VCaP (cell line): Measurements from ENCODE around the gene CALML4.

ENCODE experiments used
- H3K27ac ChIP-seq: fragments of 450-650 bp; 2 replicates; pipeline ENCODE4 v1.5.1; 2017
- TF ChIP-seq, protein P1 (sequence below): fragments of 450-650 bp; conservative IDR thresholded peaks from 2 replicates; pipeline ENCODE4 v1.5.1; 2017; ENCODE audit warnings: mild to moderate bottlenecking, moderate library complexity

The CALML4 gene

DNA sequence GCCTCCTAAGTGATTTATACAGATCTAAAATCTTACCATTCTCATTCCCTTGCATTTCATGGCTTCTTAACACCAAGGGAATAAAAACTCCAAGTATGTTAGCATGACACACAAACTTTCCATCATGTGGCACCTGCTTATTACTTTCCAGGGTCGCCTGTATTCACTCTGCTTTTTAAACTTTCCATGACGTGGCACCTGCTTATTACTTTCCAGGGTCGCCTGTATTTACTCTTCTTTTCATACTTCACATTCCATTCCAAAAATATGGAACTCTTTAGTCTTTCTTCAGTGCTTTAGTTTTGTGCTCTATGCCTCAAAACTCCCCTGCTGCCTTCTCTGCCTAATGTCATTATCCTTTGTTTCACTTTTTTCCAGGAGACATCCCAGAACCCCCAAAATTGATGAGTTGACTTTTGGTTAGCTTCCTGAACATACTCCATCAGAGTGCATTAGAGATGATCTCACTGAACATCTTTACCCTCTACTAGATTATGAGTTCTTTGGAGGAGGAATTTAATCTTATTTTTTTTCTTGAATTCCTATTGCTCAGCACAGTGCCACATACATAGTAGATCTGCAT, 47.0 kb downstream of the CALML4 start:
- no peak overlapping the region for H3K27ac ChIP-seq
- TF ChIP-seq, protein P1, sequence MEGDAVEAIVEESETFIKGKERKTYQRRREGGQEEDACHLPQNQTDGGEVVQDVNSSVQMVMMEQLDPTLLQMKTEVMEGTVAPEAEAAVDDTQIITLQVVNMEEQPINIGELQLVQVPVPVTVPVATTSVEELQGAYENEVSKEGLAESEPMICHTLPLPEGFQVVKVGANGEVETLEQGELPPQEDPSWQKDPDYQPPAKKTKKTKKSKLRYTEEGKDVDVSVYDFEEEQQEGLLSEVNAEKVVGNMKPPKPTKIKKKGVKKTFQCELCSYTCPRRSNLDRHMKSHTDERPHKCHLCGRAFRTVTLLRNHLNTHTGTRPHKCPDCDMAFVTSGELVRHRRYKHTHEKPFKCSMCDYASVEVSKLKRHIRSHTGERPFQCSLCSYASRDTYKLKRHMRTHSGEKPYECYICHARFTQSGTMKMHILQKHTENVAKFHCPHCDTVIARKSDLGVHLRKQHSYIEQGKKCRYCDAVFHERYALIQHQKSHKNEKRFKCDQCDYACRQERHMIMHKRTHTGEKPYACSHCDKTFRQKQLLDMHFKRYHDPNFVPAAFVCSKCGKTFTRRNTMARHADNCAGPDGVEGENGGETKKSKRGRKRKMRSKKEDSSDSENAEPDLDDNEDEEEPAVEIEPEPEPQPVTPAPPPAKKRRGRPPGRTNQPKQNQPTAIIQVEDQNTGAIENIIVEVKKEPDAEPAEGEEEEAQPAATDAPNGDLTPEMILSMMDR, result no peak

DNA sequence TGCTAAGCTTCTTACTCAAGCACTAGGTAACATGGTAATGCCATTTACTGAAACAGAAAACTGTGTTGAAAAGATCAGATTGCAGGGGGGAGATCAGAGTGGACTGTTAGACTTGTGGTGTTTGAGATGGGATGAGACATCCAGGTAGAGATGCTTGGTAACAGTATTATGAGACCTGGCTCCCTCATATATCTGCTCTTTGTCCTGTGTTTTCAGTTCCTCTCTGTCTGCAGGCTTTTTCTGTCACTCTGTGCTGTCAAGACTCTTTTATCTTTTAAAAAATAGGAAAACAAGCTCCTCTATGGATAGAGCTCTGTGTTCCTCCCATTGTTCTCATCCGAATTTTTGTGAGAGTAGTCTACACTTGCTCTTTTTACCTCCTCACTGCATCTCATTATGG, 48.1 kb downstream of the CALML4 start:
- TF ChIP-seq, protein P1, result no peak
- no peak overlapping the region for H3K27ac ChIP-seq

DNA sequence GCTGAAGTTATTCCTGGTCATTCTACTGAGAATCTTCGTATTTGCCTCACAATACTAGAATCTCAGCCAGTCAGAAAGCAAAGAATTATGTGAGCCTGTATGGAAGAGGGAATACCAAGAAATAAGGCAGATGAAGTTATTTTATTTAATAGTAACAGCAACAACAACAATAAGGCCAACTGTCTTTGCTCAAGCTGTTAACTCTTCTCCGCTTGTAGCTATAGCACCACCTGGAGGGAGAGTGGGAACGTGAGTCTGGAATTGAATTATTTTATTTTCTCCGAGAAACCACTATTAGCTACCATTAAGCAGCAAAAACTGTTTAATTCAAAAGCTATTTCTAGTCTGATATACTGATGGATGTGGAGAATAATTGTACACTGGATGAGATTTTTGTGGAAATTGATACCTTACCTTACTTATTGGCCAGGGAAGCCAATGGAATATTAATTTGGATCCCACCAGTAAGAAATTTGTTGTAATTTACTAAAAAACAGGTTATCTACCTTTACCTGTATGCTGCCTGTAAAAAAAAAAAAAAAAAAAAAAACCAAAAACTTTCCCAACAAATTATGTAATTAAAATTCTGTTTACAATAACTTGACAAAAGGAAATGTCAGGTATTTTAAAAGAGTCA, 50.1 kb downstream of the CALML4 start:
- H3K27ac ChIP-seq, result no peak overlapping the region; the same call in 1 of the 2 replicates
- TF ChIP-seq, protein P1, result peak; percentile 95

DNA sequence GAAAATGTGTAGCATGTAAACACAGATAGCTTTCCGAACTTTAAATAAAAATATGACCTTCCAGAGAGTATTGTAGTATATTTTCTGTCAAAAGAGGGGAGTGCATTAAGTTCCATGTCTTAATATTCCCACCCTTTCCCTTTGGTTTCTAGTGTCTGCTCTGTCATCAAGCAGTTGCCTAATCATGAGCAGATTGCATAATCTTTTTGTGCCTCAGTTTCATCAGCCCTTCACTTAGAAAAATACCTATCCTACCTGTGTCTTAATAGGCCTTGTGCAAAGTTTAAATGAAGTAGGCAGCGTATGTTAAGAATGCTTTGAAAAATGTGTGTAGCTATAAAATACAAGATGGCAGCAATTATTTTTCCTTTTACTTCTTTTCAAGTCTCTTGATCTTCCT, 52.8 kb downstream of the CALML4 start:
- H3K27ac ChIP-seq, result no peak overlapping the region
- TF ChIP-seq, protein P1, result no peak

DNA sequence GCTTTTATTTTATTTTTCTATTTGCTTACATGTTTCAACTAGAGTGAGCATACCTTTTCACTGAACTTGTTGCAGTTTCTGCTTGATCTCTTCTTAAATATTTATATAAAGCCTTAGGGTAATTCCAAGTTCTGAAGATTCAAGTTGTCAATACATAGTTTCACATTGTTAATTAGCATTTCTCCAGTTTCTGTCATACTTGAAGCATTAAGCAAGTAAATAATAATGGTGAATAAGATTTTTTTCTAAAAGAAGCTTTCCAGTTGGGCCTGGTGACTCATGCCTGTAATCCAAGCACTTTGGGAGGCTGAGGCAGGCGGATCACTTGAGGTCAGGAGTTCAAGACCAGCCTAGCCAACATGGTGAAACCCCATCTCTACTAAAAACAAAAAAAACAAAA, 53.9 kb downstream of the CALML4 start:
- TF ChIP-seq, protein P1, result no peak
- H3K27ac ChIP-seq, result no peak overlapping the region

DNA sequence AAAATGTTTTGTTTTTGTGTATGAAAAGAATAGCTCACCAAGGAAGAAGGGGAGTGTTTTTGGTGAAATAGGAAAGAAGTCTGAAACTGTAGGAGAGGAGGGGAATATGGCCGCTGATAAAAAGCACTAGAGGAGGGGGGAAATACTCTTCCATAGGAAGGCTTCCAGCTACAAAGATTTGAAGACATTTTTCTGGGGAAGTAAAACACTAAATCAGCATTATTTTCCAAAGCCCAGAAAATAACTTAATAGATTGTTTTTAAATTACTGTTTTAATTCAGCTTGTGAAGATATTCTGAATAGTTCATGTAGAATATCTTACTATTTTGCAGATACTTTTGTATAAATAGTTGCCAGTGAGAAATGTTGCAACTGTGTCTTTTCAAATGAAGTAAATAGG, 54.9 kb downstream of the CALML4 start:
- TF ChIP-seq, protein P1, result no peak
- H3K27ac ChIP-seq, result no peak overlapping the region

DNA sequence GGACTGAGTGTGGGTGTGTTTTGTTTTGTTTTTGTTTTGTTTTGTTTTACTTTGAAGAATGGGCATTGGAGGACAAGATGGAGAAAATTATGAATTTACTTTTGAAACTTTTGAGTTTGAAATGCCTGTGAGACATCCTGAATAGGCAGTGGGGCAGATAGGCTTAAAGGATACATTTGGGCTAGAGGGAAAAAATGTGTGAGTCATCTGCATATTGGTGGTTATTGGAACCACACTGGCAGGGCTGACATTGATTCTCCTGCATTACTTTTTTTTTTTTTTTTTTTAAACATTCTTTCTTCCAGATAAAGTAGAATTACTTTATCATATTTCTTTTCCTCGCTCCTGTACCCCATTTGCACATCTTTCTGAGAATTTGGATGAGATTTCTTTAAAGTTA, 56.1 kb downstream of the CALML4 start:
- TF ChIP-seq, protein P1, result no peak

More for the DNA sequence above, 56.1 kb downstream of the CALML4 start:
- no peak overlapping the region for H3K27ac ChIP-seq
